Liver (tissue), 9 donors: ENCODE results near the gene TPST2. TPM values are rescaled to one million over a fixed set of nuclear protein-coding genes. Genes with fewer than 3 reads are reported as not detected.
A peak's percentile ranks its signal among the peaks of the same experiment; 100 is the strongest.

Experiments used
- DNase-seq: peaks from one replicate; pipeline ENCODE4 v3.0.0-alpha.2; 2017; ENCODE audit warnings: low spot score
- H3K27ac ChIP-seq, 2 donors: one replicate each; pipeline ENCODE4 v1.7.0; 2013; ENCODE audit warnings: inconsistent platforms in 2 of 2, low read length in 2 of 2, control low read depth in 1 of 2, low read depth in 1 of 2, mild to moderate bottlenecking in 1 of 2
- H3K27me3 ChIP-seq, 4 donors: one replicate each; pipeline versions ENCODE4 v1.6.1 to v1.7.0; 2013; ENCODE audit warnings: low read length in 3 of 4, inconsistent platforms in 1 of 4, mild to moderate bottlenecking in 1 of 4, moderate library complexity in 1 of 4; ENCODE audit not compliant: control insufficient read depth in 4 of 4, insufficient read depth in 4 of 4
- H3K36me3 ChIP-seq, 4 donors: one replicate each; pipeline versions ENCODE4 v1.6.1 to v1.7.0; 2013; ENCODE audit warnings: low read length in 3 of 4, mild to moderate bottlenecking in 3 of 4, low read depth in 1 of 4, moderate library complexity in 1 of 4; ENCODE audit not compliant: control insufficient read depth in 4 of 4, insufficient read depth in 3 of 4
- H3K4me1 ChIP-seq, 4 donors: one replicate each; pipeline versions ENCODE4 v1.6.1 to v1.7.0; 2013; ENCODE audit warnings: low read length in 3 of 4, mild to moderate bottlenecking in 3 of 4, moderate library complexity in 1 of 4; ENCODE audit not compliant: control insufficient read depth in 4 of 4, insufficient read depth in 4 of 4
- H3K4me3 ChIP-seq, 3 donors: one replicate each; pipeline versions ENCODE4 v1.6.1 to v1.7.0; 2013; ENCODE audit warnings: low read length in 3 of 3, control low read depth in 1 of 3, low read depth in 1 of 3, mild to moderate bottlenecking in 1 of 3
- H3K9ac ChIP-seq, 2 donors: one replicate each; pipeline ENCODE4 v1.7.0; 2013; ENCODE audit warnings: low read length in 2 of 2, mild to moderate bottlenecking in 2 of 2, moderate library complexity in 2 of 2, control low read depth in 1 of 2, low read depth in 1 of 2
- H3K9me3 ChIP-seq, 4 donors: one replicate each; pipeline versions ENCODE4 v1.6.1 to v1.7.0; 2013; ENCODE audit warnings: low read length in 3 of 4; ENCODE audit not compliant: control insufficient read depth in 4 of 4
- EGR1 ChIP-seq, 2 donors: IDR thresholded peaks; 2 replicates each; pipeline ENCODE4 v1.6.1; 2016 to 2018; ENCODE audit warnings: antibody characterized with exemption in 2 of 2, low read depth in 2 of 2
- FOXA1 ChIP-seq: IDR thresholded peaks from 2 replicates; pipeline ENCODE4 v1.6.1; 2016; ENCODE audit warnings: antibody characterized with exemption
- FOXA2 ChIP-seq: IDR thresholded peaks from 2 replicates; pipeline ENCODE4 v1.6.1; 2016; ENCODE audit warnings: antibody characterized with exemption
- GABPA ChIP-seq, 2 donors: IDR thresholded peaks in 1 of 2; conservative IDR thresholded peaks in 1 of 2; 2 replicates each; pipeline ENCODE4 v1.6.1; 2016; ENCODE audit warnings: antibody characterized with exemption in 2 of 2, mild to moderate bottlenecking in 1 of 2, moderate library complexity in 1 of 2
- HNF4A ChIP-seq, 2 donors: conservative IDR thresholded peaks; 2 replicates each; pipeline ENCODE4 v1.6.1; 2016; ENCODE audit warnings: antibody characterized with exemption in 2 of 2, mild to moderate bottlenecking in 2 of 2
- JUND ChIP-seq, 2 donors: IDR thresholded peaks; 2 replicates each; pipeline ENCODE4 v1.6.1; 2016; ENCODE audit warnings: antibody characterized with exemption in 2 of 2
- NR2F2 ChIP-seq: IDR thresholded peaks from 2 replicates; pipeline ENCODE4 v1.6.1; 2016; ENCODE audit warnings: antibody characterized with exemption
- RAD21 ChIP-seq, 2 donors: IDR thresholded peaks; 2 replicates each; pipeline ENCODE4 v1.6.1; 2016; ENCODE audit warnings: antibody characterized with exemption in 2 of 2, mild to moderate bottlenecking in 2 of 2
- RXRA ChIP-seq, 2 donors: IDR thresholded peaks; 2 replicates each; pipeline ENCODE4 v1.6.1; 2017 to 2018; ENCODE audit warnings: antibody characterized with exemption in 2 of 2, mild to moderate bottlenecking in 1 of 2
- SP1 ChIP-seq: IDR thresholded peaks from 2 replicates; pipeline ENCODE4 v1.6.1; 2018; ENCODE audit warnings: antibody characterized with exemption, mild to moderate bottlenecking
- TAF1 ChIP-seq: conservative IDR thresholded peaks from 2 replicates; pipeline ENCODE4 v1.6.1; 2016; ENCODE audit warnings: antibody characterized with exemption, mild to moderate bottlenecking
- YY1 ChIP-seq: IDR thresholded peaks from 2 replicates; pipeline ENCODE4 v1.6.1; 2016; ENCODE audit warnings: antibody characterized with exemption, mild to moderate bottlenecking
- ZBTB33 ChIP-seq: IDR thresholded peaks from 2 replicates; pipeline ENCODE4 v1.6.1; 2016; ENCODE audit warnings: antibody characterized with exemption
- WGBS: extraction: QIAGEN DNeasy Blood & Tissue Kit; methylation state at CpG from one replicate; pipeline ENCODE4 v1.1.7; 2013; 5-methylcytosine and 5-hydroxymethylcytosine counted together
- polyA plus RNA-seq, 2 donors: library from polyadenylated mRNA; stranded (reverse) in 1 of 2; unstranded in 1 of 2; fragments of 200-250 nt in 1 of 2; fragments of >200 nt in 1 of 2; fragmentation: Nextera tagmentation in 1 of 2; extraction: Ambion mirVana in 1 of 2; gene quantifications; one replicate each; pipeline versions ENCODE4 v1.2.1 to v1.2.3, GENCODE V29; 2013 to 2015
- total RNA-seq, 2 donors: library from RNA; depleted of rRNA; stranded (reverse); fragments of >200 nt; gene quantifications; one replicate each; pipeline ENCODE4 v1.2.3, GENCODE V29; 2014
- TF ChIP-seq, protein P1 (sequence below): IDR thresholded peaks from 2 replicates; pipeline ENCODE4 v1.6.1; 2016; ENCODE audit warnings: antibody characterized with exemption
- TF ChIP-seq, protein P2 (sequence below): IDR thresholded peaks from 2 replicates; pipeline ENCODE4 v1.6.1; 2016; ENCODE audit warnings: antibody characterized with exemption, mild to moderate bottlenecking
- TF ChIP-seq, protein P3 (sequence below): IDR thresholded peaks from 2 replicates; pipeline ENCODE4 v1.6.1; 2016; ENCODE audit warnings: antibody characterized with exemption
- donor health status: healthy.
- donor health status: healthy.
- donor health status: healthy.
- donor health status: healthy.
- donor health status: healthy.

The TPST2 gene
- total and polyA plus RNA-seq, 4 donors: 33.3 to 109 (median 69.7) TPM

GRCh38 chr22:26548984-26549383 lies 40.9 kb downstream of the TPST2 start:
- 70% methylated on average over 6 of the region's 6 CpGs for whole genome bisulfite sequencing
- H3K9ac ChIP-seq: peak overlapping the region in 1 of 2 donors; percentile 42
- H3K9me3 ChIP-seq: no peaks in the 10 kb centered on the region
- no peaks in the 10 kb centered on the region for H3K27me3 ChIP-seq
- H3K27ac ChIP-seq: peak overlapping the region; percentile 32 to 59
- no peak overlapping the region for H3K4me3 ChIP-seq
- peaks cover 0 to 4% (median 1%) of the 10 kb centered on the region in 4 donors for H3K36me3 ChIP-seq
- no peak for TF ChIP-seq HNF4A (conservative IDR thresholded peaks at IDR 0.05)
- no peak for TF ChIP-seq ZBTB33
- TF ChIP-seq EGR1 (IDR thresholded peaks at IDR 0.05; ENCODE audit: low read depth in 2 of 2): no peak
- TF ChIP-seq RXRA (IDR thresholded peaks at IDR 0.05): no peak
- no peak for TF ChIP-seq RAD21 (IDR thresholded peaks at IDR 0.05)
- no peak for TF ChIP-seq JUND (IDR thresholded peaks at IDR 0.05)
- TF ChIP-seq, protein P1, sequence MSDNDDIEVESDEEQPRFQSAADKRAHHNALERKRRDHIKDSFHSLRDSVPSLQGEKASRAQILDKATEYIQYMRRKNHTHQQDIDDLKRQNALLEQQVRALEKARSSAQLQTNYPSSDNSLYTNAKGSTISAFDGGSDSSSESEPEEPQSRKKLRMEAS: no peak
- no peak for TF ChIP-seq NR2F2
- no peak for TF ChIP-seq YY1
- peaks cover 14 to 75% (median 58%) of the 10 kb centered on the region in 4 donors for H3K4me1 ChIP-seq
- no peak for DNase-seq

- Histone ChIP-seq H3K9me3 (no peaks in the 10 kb centered on the region), H3K27me3 (no peaks in the 10 kb centered on the region), H3K4me3 (no peak overlapping the region), H3K36me3 (peaks cover 0 to 4% (median 1%) of the 10 kb centered on the region in 4 donors), H3K4me1 (peaks cover 13 to 70% (median 54%) of the 10 kb centered on the region in 4 donors), H3K9ac (no peak overlapping the region), H3K27ac (no peak overlapping the region)
- DNase-seq: no peak
- 91% methylated on average over 3 of the region's 3 CpGs for WGBS
- TF ChIP-seq, protein P2, sequence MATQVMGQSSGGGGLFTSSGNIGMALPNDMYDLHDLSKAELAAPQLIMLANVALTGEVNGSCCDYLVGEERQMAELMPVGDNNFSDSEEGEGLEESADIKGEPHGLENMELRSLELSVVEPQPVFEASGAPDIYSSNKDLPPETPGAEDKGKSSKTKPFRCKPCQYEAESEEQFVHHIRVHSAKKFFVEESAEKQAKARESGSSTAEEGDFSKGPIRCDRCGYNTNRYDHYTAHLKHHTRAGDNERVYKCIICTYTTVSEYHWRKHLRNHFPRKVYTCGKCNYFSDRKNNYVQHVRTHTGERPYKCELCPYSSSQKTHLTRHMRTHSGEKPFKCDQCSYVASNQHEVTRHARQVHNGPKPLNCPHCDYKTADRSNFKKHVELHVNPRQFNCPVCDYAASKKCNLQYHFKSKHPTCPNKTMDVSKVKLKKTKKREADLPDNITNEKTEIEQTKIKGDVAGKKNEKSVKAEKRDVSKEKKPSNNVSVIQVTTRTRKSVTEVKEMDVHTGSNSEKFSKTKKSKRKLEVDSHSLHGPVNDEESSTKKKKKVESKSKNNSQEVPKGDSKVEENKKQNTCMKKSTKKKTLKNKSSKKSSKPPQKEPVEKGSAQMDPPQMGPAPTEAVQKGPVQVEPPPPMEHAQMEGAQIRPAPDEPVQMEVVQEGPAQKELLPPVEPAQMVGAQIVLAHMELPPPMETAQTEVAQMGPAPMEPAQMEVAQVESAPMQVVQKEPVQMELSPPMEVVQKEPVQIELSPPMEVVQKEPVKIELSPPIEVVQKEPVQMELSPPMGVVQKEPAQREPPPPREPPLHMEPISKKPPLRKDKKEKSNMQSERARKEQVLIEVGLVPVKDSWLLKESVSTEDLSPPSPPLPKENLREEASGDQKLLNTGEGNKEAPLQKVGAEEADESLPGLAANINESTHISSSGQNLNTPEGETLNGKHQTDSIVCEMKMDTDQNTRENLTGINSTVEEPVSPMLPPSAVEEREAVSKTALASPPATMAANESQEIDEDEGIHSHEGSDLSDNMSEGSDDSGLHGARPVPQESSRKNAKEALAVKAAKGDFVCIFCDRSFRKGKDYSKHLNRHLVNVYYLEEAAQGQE: no peak
- TF ChIP-seq JUND (IDR thresholded peaks at IDR 0.05) (no peak), FOXA1 (no peak), SP1 (no peak), FOXA2 (no peak), TAF1 (no peak), GABPA (IDR thresholded peaks at IDR 0.05 in 1 of 2, conservative IDR thresholded peaks at IDR 0.05 in 1 of 2) (no peak), HNF4A (conservative IDR thresholded peaks at IDR 0.05) (no peak), RXRA (IDR thresholded peaks at IDR 0.05) (no peak), NR2F2 (no peak)
- TF ChIP-seq, protein P3, sequence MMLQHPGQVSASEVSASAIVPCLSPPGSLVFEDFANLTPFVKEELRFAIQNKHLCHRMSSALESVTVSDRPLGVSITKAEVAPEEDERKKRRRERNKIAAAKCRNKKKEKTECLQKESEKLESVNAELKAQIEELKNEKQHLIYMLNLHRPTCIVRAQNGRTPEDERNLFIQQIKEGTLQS: no peak
Observed at GRCh38 chr22:26548303-26548702, 41.6 kb downstream of the TPST2 start.
